Endothelial cell of umbilical vein (primary cell): Measurements from ENCODE around the gene TTL. TPM values are rescaled to one million over a fixed set of nuclear protein-coding genes. Genes with fewer than 3 reads are reported as not detected.

Source experiments
- BruUV-seq: library from RNA; stranded (reverse); fragments of 400-500 nt; replicated peaks from 2 replicates; lab custom pipeline; 2021; lab: Mats Ljungman, UMichigan
- CTCF ChIA-PET: fragments of 300-600, 350-600 bp; sonication (Branson Sonifier 250); formaldehyde crosslinking; loops from one replicate; lab custom pipeline; 2021; ENCODE audit warnings: antibody characterized with exemption, inconsistent platforms; lab: Charles Lee
- POLR2A ChIA-PET: fragments of 300-600, 350-600 bp; sonication (Branson Sonifier 250); formaldehyde crosslinking; loops from one replicate; lab custom pipeline; 2021; ENCODE audit warnings: antibody characterized with exemption, inconsistent platforms; lab: Charles Lee
- DNase-seq: peaks from one replicate; pipeline ENCODE4 v3.0.0-alpha.2; 2011; ENCODE audit warnings: low read depth, low spot score
- FAIRE-seq: peaks from 2 replicates; lab custom pipeline; 2011; peaks lifted over from hg19 to GRCh38; lab: Jason Lieb, UNC
- H2AFZ ChIP-seq: 2 replicates; pipeline ENCODE4 v1.6.0; 2012; ENCODE audit warnings: low read depth, low read length, control low read depth, inconsistent platforms
- H3K27ac ChIP-seq: 2 replicates; pipeline ENCODE4 v1.5.1; 2011; ENCODE audit warnings: low read depth, mild to moderate bottlenecking, control low read depth, low read length, moderate library complexity; ENCODE audit not compliant: insufficient read depth
- H3K27me3 ChIP-seq, 2 experiments: 2 replicates each; pipeline versions ENCODE4 v1.6.0 to v1.6.1; 2011; ENCODE audit warnings: low read length in 2 of 2, mixed read lengths in 1 of 2; ENCODE audit not compliant: control insufficient read depth in 2 of 2, insufficient read depth in 2 of 2
- H3K36me3 ChIP-seq, 2 experiments: 2 replicates in 1 of 2; 3 replicates in 1 of 2; pipeline ENCODE4 v1.5.1; 2011; ENCODE audit warnings: low read length in 2 of 2, mild to moderate bottlenecking in 1 of 2, moderate library complexity in 1 of 2; ENCODE audit not compliant: control insufficient read depth in 2 of 2, insufficient read depth in 2 of 2; ENCODE audit errors: extremely low read depth in 1 of 2
- H3K4me1 ChIP-seq: 3 replicates; pipeline ENCODE4 v1.5.1; 2011; ENCODE audit warnings: mild to moderate bottlenecking, low read length; ENCODE audit not compliant: control insufficient read depth, insufficient read depth; ENCODE audit errors: extremely low read depth
- H3K4me2 ChIP-seq: 2 replicates; pipeline ENCODE4 v1.6.1; 2011; ENCODE audit warnings: low read length, control low read depth, mixed read lengths; ENCODE audit not compliant: insufficient read depth
- H3K4me3 ChIP-seq, 3 experiments: fragments of 200-600 bp in 1 of 3; sonication (generic), shearing (Covaris generic) in 1 of 3; replicated peaks in 1 of 3; 2 replicates each; pipeline ENCODE4 v1.5.1; 2011 to 2016; ENCODE audit warnings: control low read depth in 3 of 3, low read length in 3 of 3, mild to moderate bottlenecking in 2 of 3, inconsistent platforms in 1 of 3, low read depth in 1 of 3, moderate library complexity in 1 of 3; ENCODE audit not compliant: insufficient read depth in 1 of 3
- H3K79me2 ChIP-seq: 2 replicates; pipeline ENCODE4 v1.6.0; 2012; ENCODE audit warnings: low read length, inconsistent platforms; ENCODE audit not compliant: control insufficient read depth, insufficient read depth
- H3K9ac ChIP-seq: replicated peaks from 2 replicates; pipeline ENCODE3; 2011; ENCODE audit warnings: low read length, control low read depth; ENCODE audit not compliant: insufficient read depth; ENCODE audit errors: extremely low read depth
- H3K9me1 ChIP-seq: replicated peaks from 3 replicates; pipeline ENCODE4 v1.6.0; 2011; ENCODE audit warnings: mild to moderate bottlenecking, low read length; ENCODE audit not compliant: control insufficient read depth, insufficient read depth; ENCODE audit errors: extremely low read depth
- H3K9me3 ChIP-seq: replicated peaks from 2 replicates; pipeline ENCODE4 v1.5.1; 2012; ENCODE audit warnings: low read length, inconsistent platforms; ENCODE audit not compliant: control insufficient read depth, insufficient read depth
- H4K20me1 ChIP-seq: replicated peaks from 2 replicates; pipeline ENCODE3; 2011; ENCODE audit warnings: mild to moderate bottlenecking, low read length; ENCODE audit not compliant: control insufficient read depth, insufficient read depth; ENCODE audit errors: extremely low read depth
- EZH2 ChIP-seq: IDR thresholded peaks from 2 replicates; pipeline ENCODE4 v1.6.1; 2012; ENCODE audit warnings: borderline replicate concordance, low read depth, mild to moderate bottlenecking, moderate library complexity, low read length, inconsistent platforms; ENCODE audit not compliant: severe bottlenecking
- FOS ChIP-seq: IDR thresholded peaks from 2 replicates; pipeline ENCODE4 v1.6.1; 2011; ENCODE audit warnings: mild to moderate bottlenecking, low read length, moderate library complexity, borderline replicate concordance; ENCODE audit not compliant: insufficient read depth
- GATA2 ChIP-seq: IDR thresholded peaks from 2 replicates; pipeline ENCODE4 v1.7.0; 2011; ENCODE audit warnings: low read depth, mild to moderate bottlenecking, moderate library complexity, mixed read lengths, low read length; ENCODE audit not compliant: insufficient read length, insufficient read depth
- JUN ChIP-seq: IDR thresholded peaks from 2 replicates; pipeline ENCODE4 v1.6.1; 2011; ENCODE audit warnings: borderline replicate concordance, low read depth; ENCODE audit not compliant: insufficient read length, insufficient read depth
- POLR2A ChIP-seq: IDR thresholded peaks from 2 replicates; pipeline ENCODE4 v1.6.1; 2012; ENCODE audit warnings: low read depth, mild to moderate bottlenecking, control low read depth, low read length
- POLR2AphosphoS5 ChIP-seq: IDR thresholded peaks from 2 replicates; pipeline ENCODE4 v1.6.1; 2012; ENCODE audit warnings: low read depth, mild to moderate bottlenecking, control low read depth, low read length, moderate library complexity; ENCODE audit not compliant: insufficient read depth
- dilution Hi-C: fragments of 300-500 bp; cut with MboI; formaldehyde crosslinking; loops from one replicate; pipeline ENCODE4 v1.15.0; 2019; ENCODE audit warnings: low sequenced_read_pairs; ENCODE audit not compliant: extremely low pct_ligation_motif_present
- intact Hi-C: fragments of 100-400 bp; cut with micrococcal nuclease; formaldehyde crosslinking; loops from one replicate; pipeline ENCODE4 v1.10.0; 2022
- polyA plus RNA-seq, 4 experiments: library from polyadenylated mRNA; depleted of rRNA in 3 of 4; stranded (reverse) in 3 of 4; unstranded in 1 of 4; fragments of >200 nt; gene quantifications; 2 replicates each; pipeline versions ENCODE4 v1.2.1 to v1.2.3, GENCODE V29; 2011 to 2012; ENCODE audit warnings: missing spikeins in 1 of 4
- total RNA-seq: library from RNA; stranded (reverse); gene quantifications from 2 replicates; pipeline ENCODE4 v1.2.3, GENCODE V29; 2021
- TF ChIP-seq, protein P1 (sequence below): IDR thresholded peaks from 2 replicates; pipeline ENCODE4 v1.6.1; 2011; ENCODE audit not compliant: insufficient read depth, insufficient read length
- TF ChIP-seq, protein P2 (sequence below), 2 donors: IDR thresholded peaks; 1 replicate in 1 of 2; 2 replicates in 1 of 2; pipeline ENCODE4 v1.5.1; 2011; ENCODE audit warnings: low read length in 2 of 2, mild to moderate bottlenecking in 2 of 2, moderate library complexity in 2 of 2, control low read depth in 1 of 2, inconsistent platforms in 1 of 2, low read depth in 1 of 2; ENCODE audit not compliant: insufficient read depth in 1 of 2; ENCODE audit errors: extremely low read depth in 1 of 2

The TTL gene
- total and polyA plus RNA-seq, 2 donors (not counting 3 experiments of a cell fraction or from before 2014, with no cell fraction given): 21.9 to 66.8 TPM

DNA sequence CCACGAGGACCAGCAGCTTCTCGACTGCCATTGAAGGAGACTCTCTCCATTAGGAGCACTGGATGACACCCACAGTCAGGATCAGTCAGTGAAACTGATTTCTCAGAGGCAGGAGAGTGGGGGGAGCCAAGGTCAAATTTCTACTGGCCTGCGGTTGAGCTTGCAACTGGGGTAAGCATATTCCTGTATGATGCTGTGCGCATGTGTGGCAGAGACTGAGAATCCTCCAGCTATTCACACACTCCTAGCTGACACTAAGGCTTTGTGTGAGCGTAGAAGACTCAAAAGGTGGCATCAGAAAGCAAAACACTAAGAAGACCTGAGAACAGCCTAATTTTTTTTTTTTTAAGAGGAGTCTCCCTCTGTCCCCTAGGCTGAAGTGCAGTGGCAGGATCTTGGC is 19.8 kb upstream of the TTL start:
- Histone ChIP-seq H4K20me1 (no peaks in the 10 kb centered on the region), H2AFZ (no peak overlapping the region), H3K4me3 (no peak overlapping the region), H3K27me3 (peaks cover 0 to 14% of the 10 kb centered on the region in 2 experiments), H3K79me2 (no peaks in the 10 kb centered on the region), H3K9me1 (no peaks in the 10 kb centered on the region), H3K4me2 (no peak overlapping the region), H3K4me1 (no peaks in the 10 kb centered on the region), H3K27ac (no peak overlapping the region), H3K9me3 (no peaks in the 10 kb centered on the region), H3K9ac (no peak overlapping the region), H3K36me3 (no peaks in the 10 kb centered on the region)
- no TSS peak for BruUV-seq
- FAIRE-seq (no peak), DNase-seq (no peak)
- POLR2A ChIA-PET: no interaction called here
- intact Hi-C loops: no loop called here
- dilution Hi-C loops: no loop called here
- TF ChIP-seq EZH2: no peak
- CTCF ChIA-PET: interaction anchor here (1.3 kb wide), 1 partner anchor 12 kb away, joined by 3 read pairs; no protein-coding TSS in a partner anchor

DNA sequence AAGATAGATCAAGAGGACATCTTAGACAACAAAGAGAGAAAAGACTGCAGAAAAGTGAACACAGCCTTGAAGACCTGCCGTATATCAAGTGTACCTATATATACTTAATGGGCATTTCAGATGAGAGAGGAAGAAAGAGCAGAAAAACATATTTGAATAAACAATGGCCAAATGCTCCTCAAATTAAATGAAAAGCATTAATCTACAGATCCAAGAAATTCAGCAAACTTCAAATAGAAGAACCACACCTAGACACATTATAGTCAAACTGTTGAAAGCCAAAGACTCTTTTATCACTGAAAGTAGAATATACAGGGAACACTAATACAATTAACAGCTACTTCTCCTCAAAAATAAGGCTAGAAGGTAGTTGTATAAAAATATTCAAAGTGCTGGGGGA is 18.7 kb upstream of the TTL start:
- FAIRE-seq (no peak), DNase-seq (no peak)
- no TSS peak for BruUV-seq
- no peak overlapping the region for H3K27ac ChIP-seq
- no peaks in the 10 kb centered on the region for H3K36me3 ChIP-seq
- CTCF ChIA-PET: interaction anchor here (1.3 kb wide), 1 partner anchor 13 kb away, joined by 3 read pairs; no protein-coding TSS in a partner anchor
- dilution Hi-C loops: no loop called here
- no peak overlapping the region for H3K4me2 ChIP-seq
- H3K27me3 ChIP-seq: peaks cover 0 to 11% of the 10 kb centered on the region in 2 experiments
- POLR2A ChIA-PET: no interaction called here
- H2AFZ ChIP-seq: no peak overlapping the region
- no peaks in the 10 kb centered on the region for H3K4me1 ChIP-seq
- no peak overlapping the region for H3K4me3 ChIP-seq
- no peak for TF ChIP-seq GATA2
- no peak for TF ChIP-seq JUN
- TF ChIP-seq, protein P1, sequence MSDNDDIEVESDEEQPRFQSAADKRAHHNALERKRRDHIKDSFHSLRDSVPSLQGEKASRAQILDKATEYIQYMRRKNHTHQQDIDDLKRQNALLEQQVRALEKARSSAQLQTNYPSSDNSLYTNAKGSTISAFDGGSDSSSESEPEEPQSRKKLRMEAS: no peak
- no peak for TF ChIP-seq POLR2AphosphoS5
- no peak for TF ChIP-seq EZH2
- TF ChIP-seq, protein P2, sequence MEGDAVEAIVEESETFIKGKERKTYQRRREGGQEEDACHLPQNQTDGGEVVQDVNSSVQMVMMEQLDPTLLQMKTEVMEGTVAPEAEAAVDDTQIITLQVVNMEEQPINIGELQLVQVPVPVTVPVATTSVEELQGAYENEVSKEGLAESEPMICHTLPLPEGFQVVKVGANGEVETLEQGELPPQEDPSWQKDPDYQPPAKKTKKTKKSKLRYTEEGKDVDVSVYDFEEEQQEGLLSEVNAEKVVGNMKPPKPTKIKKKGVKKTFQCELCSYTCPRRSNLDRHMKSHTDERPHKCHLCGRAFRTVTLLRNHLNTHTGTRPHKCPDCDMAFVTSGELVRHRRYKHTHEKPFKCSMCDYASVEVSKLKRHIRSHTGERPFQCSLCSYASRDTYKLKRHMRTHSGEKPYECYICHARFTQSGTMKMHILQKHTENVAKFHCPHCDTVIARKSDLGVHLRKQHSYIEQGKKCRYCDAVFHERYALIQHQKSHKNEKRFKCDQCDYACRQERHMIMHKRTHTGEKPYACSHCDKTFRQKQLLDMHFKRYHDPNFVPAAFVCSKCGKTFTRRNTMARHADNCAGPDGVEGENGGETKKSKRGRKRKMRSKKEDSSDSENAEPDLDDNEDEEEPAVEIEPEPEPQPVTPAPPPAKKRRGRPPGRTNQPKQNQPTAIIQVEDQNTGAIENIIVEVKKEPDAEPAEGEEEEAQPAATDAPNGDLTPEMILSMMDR (IDR thresholded peaks at IDR 0.05; ENCODE audit: extremely low read depth in 1 of 2, insufficient read depth in 1 of 2, low read depth in 1 of 2, low read length in 2 of 2): no peak
- TF ChIP-seq FOS: no peak
- TF ChIP-seq POLR2A: no peak
- H3K9ac ChIP-seq: no peak overlapping the region
- H3K9me1 ChIP-seq: no peaks in the 10 kb centered on the region
- no peaks in the 10 kb centered on the region for H3K9me3 ChIP-seq
- intact Hi-C loops: no loop called here
- H3K79me2 ChIP-seq: no peaks in the 10 kb centered on the region
- no peaks in the 10 kb centered on the region for H4K20me1 ChIP-seq
